HG02763 (cell line): ENCODE data around the gene MGAT5.

Source experiments
- ATAC-seq: cut with Tn5 transposase; IDR thresholded peaks from one replicate; pipeline ENCODE4 v1.9.1; 2021; ENCODE audit warnings: mild to moderate bottlenecking, moderate library complexity; ENCODE audit not compliant: unreplicated experiment

MGAT5 gene

GRCh38 chr2:134252092-134252750, 1.7 kb upstream of the MGAT5 start:
- ATAC-seq: no peak

DNA sequence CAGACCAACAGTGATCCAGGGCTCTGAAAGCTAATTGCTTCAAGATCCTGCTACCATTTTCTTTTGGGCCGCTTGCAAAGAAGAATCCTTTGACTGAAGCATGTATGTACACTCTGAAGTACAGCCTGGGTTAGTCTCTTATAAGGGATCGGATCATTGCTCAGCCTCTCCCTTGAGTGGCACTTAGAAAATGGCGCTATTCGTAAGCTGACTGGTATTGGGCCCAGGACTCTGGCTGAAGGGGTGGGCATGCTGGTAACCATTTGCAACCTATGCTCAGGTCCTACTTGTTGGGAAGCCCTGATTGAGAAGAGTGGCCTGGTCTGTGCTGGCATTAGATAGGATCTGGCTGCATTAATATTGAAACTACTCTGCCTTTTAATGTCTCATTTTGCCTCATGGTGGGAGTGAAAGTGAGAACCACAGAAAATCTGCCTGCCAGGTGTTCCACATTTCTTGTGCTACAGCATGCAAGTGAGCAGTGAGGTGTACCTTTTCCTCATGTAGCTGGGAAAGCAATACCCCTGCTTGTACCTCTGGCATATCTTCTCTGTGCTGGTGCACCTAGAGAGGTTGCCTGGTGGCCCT, 661 bp upstream of the MGAT5 start:
- peak; percentile 68 for ATAC-seq

DNA sequence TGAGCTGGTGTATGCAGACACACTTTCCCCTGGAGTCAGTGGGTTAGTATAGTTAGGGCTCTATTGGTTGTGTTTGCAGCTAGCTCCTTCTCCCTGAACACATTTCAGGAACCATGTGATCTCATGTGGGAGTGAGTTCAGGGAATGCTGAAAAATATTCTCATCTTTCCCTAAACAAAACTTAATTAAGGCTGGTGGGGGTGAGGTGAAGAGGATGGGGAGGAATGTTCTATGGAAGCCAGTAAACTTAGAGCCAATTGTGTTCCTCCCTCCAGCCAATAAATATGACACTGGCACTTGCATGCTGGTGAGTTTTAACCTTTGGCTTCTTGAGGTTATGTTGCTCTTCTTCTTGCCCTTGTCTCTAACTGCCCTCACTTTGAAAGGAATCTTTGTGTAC, 952 bp downstream of the MGAT5 start:
- ATAC-seq: no peak

DNA sequence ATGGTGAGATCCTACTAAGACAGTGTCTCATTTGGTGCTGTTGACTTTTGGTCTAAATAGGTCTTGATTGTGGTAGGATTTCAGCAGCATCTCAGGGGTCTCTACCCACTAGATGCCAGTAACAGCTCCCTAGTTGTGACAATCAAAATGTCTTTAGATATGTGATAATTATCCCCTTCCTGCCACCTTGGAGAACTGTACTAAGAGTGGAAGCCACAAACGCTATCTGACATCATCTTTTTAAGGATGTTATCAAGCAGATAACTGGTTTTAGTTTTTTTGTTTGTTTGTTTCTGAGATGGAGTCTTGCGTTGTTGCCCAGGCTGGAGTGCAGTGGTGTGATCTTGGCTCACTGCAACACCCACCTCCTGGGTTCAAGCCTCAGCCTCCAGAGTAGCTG, 3.1 kb downstream of the MGAT5 start:
- no peak for ATAC-seq

DNA sequence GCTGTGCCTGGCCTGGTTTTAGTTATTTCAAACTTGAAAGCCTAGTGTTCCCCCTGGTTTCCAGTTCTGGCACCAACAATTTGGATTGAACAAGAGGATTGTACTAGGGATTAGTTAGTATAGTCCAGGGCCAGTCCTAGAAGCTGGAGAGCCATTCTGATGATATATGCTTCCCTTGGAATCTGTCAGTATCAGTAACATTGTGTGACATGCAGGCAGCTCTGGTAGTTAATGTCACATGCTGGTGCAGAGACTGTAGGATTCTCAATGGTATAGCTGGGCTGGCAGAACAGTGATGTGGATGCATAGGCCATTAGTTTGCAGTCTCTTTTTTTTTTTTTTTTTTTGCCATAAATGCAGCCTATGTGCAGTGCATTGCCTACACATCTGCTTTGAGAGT, 3.6 kb downstream of the MGAT5 start:
- ATAC-seq: no peak

- ATAC-seq: no peak
Measured at GRCh38 chr2:134257965-134258683, 4.3 kb downstream of the MGAT5 start.

GRCh38 chr2:134258684-134259388, 5.0 kb downstream of the MGAT5 start:
- peak; percentile 49 for ATAC-seq

- no peak for ATAC-seq
Measured at GRCh38 chr2:134259571-134259970, 5.7 kb downstream of the MGAT5 start.

GRCh38 chr2:134259994-134260393, 6.1 kb downstream of the MGAT5 start:
- no peak for ATAC-seq

- no peak for ATAC-seq
Measured at GRCh38 chr2:134260713-134261112, 6.8 kb downstream of the MGAT5 start.

DNA sequence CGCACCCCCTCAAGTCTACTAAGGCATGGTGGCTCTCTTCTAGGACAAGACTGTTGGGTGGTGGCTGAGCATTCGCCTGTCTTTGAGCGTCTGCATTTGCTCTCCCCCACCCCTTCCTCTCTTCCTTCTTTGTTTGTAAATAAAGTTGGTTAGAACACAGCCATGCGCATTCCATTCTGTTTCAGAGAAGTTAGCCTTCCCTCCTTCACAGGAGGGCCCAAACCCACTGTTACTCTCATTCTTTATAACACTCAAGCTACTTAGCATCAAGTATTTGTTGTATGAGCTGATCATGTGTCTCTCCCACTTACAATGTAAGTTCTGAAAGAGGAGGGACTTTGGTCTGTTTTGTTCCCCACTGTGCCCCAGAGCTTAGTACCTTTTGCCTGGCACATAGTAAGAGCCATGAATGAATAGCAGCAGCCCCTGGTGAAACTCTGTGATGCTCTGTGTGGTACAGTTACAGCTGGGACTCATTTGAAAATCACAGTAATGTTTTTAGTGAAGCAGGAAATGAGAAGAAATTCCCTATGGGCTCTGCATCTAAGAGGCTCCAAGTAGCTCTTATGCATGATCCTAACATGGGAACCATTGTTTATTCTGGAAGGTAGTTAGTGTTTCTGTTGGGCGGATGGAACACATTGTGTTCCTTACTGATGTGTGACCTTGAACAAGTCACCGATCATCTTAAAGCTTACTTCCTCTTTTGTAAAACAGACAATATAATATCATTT, 7.7 kb downstream of the MGAT5 start:
- no peak for ATAC-seq

DNA sequence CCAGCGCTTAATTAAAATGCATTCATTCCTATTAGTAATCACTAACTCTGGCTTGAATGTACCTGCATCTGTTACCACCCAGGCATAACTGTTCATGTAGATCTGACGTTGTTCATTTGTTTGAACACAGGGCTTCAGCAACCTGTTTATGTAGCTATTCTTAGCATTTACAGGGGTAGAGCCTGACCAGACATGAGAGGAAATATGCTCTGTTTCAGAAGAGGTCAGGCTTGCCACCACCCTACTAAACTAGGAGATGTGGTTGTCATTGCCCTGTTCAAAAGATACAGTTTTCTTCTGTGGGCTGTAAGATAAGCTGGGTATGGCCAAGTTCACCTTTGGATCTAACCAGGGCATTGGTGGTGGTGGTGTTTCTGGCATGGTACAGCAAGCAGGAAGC, 8.8 kb downstream of the MGAT5 start:
- peak; percentile 51 for ATAC-seq

DNA sequence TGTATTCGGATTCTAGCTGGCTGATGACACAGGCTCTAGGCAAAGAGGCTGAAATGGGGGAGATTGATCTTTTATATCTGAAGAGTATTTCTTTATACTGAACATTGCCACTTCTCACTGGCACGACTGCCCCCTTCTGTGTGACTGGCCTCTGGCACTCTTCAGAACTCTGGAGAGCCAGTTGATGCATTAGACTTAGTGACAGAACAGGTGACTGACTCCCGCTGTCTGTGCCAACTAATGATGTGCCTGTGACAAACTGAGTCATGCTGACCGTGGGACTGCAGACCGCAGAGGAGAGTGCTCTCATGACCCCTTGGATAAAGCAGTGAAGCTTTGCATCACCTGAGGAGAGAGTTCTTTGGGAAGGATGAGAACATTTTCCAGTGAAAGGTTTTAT, 14.4 kb downstream of the MGAT5 start:
- ATAC-seq: no peak

- no peak for ATAC-seq
Measured at GRCh38 chr2:134269230-134269629, 15.4 kb downstream of the MGAT5 start.

- no peak for ATAC-seq
Measured at GRCh38 chr2:134269972-134270735, 16.3 kb downstream of the MGAT5 start.

- no peak for ATAC-seq
Measured at GRCh38 chr2:134271758-134272157, 17.9 kb downstream of the MGAT5 start.

DNA sequence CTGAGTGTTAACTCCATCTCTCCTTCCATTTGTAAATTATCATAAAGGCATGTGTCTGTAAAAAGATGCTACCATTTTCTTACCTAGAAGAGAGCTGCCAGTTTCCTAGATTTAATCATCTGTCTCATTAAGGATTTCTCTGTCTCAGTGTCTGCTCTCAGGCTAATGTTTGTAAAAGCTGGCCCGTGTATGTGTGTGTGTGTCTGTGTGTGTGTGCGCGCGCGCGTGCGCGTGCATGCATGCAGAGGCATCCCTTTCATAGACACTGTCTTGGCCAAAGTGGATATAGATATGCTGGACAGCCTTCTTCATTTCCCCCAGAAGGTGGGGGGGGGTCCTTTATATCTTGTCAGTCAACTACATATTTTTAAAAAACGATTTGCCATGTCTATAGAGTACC, 18.9 kb downstream of the MGAT5 start:
- no peak for ATAC-seq

- no peak for ATAC-seq
Measured at GRCh38 chr2:134273256-134273983, 19.5 kb downstream of the MGAT5 start.

DNA sequence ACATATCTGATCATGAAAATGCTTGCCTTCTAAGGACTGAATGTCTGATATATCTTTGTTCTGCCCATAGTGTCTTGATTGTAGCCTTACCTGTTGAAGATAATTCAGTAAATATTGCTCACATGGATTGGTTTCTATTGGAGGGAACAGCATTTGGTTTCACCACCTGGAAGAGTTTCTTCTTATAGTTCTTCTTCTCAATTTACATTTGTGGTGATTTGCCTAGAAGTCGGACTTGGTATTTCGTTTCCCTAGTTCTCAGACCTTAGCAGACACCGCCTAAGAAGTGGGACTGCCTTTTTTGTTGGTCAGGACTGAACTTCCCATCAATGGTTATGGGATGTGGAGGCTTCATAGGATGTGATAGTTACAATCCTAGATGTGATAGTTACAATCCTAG, 20.2 kb downstream of the MGAT5 start:
- ATAC-seq: no peak
